HG03558 (cell line): ENCODE results near the gene EEF2KMT.
A peak's percentile ranks its signal among the peaks of the same experiment; 100 is the strongest.

Source experiments
- ATAC-seq: cut with Tn5 transposase; IDR thresholded peaks from one replicate; pipeline ENCODE4 v1.9.1; 2021; ENCODE audit warnings: moderate number of reproducible peaks; ENCODE audit not compliant: unreplicated experiment; ENCODE audit errors: extremely low read depth

EEF2KMT gene

DNA sequence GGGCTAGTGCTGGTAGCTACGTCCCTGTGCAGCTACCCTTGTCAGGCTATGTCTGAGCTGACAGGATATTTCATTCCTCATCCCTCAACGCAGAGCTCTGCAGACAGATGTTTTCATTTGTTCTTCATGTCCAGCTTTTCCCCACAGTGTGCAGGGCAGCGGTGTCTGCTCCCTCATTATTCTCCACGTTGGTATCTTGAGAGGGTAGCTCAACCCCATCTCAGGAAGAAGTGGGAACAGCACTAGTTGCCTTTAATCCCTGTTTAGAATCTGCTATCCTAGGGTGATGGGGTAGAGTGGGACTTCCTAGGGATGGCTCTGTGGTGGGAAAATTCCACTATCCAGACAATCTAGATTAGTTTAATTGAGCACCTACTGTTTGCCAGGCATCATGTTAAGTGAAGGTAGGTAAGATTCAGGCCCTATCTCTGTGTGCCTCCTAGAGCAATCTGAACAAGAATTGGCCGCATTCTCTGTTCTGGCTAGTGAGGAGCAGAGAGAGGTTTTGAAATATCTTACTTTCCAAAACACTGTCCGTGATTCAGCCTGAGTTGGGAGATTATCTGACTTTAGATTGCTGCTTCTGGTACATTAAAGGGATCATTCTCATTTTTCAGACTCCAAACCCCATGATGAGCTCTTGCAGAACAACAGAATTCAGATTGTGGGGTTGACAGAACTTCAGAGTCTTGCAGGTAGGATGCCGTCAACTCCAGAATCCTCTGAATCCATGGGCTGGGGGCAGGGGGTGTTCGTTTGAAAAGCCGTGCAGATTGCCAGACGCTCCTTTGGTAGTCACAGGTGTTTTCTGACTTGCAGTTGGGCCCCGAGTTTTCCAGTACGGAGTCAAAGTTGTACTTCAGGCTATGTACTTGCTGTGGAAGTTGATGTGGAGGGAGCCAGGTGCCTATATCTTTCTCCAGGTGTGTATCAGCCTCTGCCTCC is 25.0 kb downstream of the EEF2KMT start:
- ATAC-seq = no peak

DNA sequence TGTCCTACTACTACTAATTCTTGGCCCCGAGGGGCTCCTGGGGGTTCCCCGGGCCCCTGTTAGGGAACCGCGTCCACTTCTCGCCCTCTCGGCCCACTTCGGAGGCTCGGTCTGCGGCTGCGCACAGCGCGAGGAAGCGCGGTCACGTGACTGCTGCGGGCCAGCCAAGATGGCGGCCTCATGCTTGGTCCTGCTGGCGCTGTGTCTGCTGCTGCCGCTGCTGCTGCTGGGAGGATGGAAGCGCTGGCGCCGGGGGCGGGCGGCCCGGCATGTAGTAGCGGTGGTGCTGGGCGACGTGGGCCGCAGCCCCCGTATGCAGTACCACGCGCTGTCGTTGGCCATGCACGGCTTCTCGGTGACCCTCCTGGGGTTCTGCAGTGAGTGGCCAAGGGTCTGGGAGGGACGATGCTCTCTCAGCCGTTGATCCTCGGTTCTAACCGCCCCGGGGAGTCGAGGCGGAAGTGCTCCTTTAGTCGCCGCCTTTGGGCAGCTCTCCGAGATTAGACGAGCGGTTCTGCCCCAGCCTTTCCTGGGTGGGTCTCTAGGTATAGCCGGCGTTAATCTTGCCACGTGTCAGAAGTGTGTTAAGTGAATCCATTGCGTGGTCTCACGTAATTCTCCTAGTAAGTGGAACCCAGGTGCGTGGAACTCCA is 25.8 kb downstream of the EEF2KMT start, which contains the start of gene ALG1:
TSS of gene ALG1 (plus strand) at position 163 of the 653 bp plus-strand sequence. CDS start at position 170, 7 bp downstream.
- ATAC-seq = peak; percentile 74

DNA sequence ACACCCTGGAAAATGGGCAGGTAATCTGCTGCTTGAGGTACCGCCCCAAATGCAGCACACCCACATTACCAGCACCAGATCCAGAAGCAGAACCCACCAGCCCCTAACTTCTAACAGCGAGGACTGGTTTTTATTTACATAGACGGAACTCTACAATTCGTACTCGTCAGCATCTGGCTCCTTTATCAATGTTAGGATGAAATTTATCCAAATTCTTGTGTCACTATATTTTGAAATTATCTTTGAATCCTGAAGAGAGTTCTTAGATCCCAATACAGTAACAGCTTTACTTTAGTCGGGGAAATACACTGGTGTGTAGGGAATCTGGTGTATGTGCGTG is 26.3 kb downstream of the EEF2KMT start:
- ATAC-seq = no peak

DNA sequence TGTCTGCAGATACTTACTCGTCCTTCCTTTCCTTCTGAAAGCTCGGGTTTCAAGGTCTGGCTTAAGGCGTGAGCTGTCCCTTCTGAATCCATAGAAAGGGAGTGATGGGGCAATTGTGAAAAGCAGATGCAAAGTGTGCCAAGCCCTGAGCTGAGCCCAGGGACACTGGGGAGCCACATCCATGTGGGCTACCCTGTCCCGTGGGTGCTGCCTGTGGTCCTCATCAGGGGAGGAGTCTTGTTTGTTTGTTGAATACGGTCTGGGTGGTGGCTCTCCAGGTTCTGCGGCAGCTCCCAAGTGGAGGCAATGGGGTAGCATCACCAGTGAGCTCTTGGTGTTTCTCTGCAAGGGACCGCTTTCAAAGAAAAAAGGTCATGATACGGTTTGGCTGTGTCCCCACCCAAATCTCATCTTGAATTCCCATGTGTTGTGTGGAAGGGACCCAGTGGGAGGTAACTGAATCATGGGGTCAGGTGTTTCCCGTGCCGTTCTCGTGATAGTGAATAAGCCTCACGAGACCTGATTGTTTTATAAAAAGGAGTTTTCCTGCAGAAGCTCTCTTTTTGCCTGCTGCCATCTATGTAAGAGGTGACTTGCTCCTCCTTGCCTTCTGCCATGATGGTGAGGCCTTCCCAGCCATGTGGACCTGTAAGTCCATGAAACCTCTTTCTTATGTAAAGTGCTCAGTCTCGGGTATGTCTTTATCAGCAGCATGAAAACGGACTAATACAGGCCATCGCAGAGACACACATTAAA is 27.0 kb downstream of the EEF2KMT start:
- no peak for ATAC-seq

DNA sequence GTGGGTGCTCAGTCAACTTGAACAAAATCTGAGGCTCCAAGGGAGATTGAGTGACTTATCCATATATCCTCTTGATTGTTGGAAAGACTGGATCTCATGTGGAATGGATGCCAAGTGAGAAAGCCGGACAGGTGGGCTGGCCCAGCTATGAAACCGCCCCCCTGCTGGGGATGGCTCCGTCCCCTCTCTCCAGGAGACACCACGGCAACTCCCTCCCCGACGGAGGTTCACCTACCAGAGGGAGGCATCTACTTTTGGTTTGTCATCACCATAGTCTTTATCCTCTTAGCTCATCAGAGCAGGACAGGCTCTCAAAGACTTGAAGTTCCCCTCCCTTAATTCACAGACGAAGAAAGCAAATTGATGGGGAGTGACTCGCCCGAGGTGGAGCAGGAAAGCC is 27.7 kb downstream of the EEF2KMT start:
- ATAC-seq = no peak

DNA sequence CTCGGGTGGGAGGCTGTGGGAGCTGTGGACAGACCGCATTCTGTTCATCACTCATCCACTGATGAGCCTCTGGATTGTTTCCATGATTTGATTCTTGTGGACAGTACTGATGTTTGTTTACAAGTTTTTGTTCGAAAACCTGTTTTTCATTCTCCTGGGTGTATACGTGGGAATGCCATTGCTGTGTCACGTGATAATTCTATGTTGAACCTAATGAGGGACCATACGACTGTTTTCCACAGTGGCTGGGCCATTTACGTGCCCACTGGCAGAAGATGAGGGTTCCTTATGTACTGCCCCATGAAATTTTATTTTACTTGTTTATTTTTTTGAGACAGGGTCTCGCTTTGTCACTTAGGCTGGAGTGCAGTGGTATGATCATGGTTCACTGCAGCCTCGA is 28.5 kb downstream of the EEF2KMT start:
- ATAC-seq = no peak

DNA sequence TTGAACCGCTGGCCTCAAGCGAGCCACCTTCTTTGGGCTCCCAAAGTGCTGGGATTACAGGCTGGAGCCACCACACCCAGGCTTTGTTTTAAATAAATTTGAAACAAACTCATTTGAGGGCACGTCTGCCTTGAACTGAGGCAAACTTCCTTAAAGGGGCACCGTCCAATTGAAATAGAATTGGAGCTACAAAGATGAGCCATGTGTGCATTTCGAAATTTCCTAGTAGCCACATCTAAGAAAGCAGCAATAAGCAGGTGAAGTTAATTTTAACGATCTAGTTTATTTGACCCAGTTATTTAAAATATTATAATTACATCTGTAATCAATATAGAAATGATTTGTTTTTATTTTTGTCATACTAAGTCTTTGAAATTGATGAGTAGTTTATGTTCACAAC is 31.1 kb downstream of the EEF2KMT start:
- ATAC-seq = no peak

DNA sequence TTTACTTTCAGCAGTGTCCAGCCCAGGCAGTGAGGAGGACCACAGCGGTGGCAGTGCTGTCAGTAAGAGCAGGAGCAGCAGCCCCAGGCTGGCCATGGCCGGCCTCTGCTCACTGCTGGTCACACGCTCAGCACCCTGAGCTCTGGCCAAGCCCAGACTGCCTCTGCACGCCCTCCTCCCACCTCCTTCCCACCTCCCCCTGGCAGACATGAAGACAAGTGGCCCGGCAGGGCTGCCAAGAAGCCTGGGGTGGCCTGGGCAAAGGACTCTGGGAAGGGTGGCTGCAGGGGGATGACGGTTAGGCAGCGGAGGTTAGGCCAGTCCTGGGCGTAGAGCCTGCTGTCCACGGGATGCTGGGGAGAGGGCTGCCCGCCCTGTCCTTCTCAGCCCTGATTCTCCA is 31.8 kb downstream of the EEF2KMT start, which contains the start of gene C16orf89:
TSS of gene C16orf89 (minus strand) at position 144 of the 400 bp plus-strand sequence. CDS start at position 96, 48 bp downstream.
- ATAC-seq = no peak

DNA sequence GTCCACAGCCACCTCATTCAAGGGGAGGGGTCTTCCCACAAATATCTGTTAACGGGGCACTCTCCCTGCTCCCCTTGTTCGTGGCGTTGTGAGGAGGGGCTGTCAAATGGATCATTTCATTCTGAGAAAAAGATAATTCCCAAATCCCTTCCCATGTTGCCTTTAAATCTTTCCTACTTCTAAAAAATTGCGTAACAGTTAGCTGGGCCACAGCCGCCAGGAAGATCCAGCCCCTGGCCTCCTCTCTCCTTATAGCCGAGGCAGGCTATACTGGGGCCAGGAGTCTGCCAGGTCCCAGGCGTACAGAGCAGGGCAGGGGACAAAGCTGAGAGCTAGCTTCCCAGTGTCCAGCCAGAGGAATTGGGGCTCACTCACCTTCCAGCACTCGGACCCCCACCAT is 32.3 kb downstream of the EEF2KMT start:
- no peak for ATAC-seq

DNA sequence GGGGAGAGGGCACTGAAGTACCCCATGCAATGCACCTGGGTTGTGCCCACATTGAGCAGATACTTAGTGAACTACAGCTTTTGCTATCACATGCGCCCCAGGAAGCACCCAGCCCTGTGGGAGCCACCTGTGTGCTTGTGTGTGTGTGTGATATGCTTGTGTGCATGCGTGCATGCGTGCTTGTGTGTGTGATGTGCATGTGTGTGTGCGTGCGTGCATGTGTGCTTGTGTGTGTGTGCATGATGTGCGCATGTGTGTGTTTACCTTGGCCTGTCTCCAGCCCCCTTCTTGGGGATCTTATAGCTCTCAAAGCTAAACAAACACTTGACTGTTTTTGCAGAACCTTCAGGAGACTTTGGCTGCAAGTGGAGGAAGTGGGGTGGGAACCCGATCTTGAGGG is 32.7 kb downstream of the EEF2KMT start:
- ATAC-seq = no peak

DNA sequence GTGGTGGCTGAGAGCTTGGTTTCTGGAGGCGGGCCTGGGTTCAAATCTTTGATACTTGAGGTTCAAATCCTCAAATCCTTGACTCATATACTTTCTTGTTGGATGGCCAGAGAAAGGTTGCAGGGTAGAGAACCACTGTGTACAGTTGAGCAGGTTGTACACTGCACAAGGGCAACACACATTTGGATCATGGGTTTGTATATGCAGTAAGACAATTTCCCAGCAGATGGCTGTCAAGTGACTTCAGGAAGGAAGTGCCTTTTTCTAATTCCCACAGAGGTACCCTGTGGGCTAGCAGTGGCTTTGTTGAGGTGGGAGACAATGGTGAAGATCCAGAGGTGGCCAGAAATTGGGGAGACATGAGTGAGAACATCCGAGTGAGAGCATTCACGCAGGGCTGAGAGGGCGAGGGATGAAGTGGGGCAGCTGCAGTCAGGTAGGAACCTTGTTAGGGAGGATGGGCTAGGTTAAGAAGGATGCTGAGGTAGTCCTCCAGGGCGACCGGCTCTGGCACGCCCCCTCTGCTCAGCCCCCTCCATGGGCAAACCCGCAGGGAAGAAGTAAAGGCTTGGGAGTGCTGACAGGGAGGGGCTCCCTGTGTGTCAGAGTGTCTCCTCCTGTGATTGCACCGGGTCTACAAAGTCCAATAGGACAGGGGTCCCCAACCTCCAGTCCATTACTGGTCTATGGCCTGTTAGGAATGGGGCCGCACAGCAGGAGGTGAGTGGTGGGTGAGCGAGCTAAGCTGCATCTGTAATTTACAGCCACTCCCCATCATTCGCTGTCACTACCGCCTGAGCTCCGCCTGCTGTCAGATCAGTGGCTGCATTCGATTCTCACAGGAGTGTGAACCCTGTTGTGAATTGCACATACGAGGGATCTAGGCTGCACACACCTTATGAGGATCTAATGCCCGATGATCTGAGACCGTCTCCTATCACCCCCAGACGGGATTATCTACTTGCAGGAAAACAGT is 34.5 kb downstream of the EEF2KMT start:
- ATAC-seq = no peak

DNA sequence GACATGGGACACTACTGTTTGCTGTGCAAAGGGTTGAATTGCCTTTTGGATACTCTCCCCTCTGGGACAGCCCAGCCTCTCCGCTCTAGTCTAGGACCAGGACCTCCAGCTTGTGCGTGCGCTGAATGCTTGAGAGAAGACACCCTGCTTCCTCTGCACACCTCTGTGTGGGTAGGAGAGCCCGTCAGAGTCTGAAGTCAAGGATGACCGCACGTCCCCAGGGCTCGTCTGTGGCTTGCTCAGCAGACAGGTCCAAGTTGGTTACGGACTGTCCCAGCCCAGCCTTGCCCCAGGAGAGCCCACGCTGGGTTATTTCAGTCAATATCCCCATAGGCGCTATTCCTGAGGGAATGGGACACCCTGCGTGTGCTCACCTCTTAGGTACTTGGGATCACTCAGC is 35.5 kb downstream of the EEF2KMT start:
- ATAC-seq = no peak

DNA sequence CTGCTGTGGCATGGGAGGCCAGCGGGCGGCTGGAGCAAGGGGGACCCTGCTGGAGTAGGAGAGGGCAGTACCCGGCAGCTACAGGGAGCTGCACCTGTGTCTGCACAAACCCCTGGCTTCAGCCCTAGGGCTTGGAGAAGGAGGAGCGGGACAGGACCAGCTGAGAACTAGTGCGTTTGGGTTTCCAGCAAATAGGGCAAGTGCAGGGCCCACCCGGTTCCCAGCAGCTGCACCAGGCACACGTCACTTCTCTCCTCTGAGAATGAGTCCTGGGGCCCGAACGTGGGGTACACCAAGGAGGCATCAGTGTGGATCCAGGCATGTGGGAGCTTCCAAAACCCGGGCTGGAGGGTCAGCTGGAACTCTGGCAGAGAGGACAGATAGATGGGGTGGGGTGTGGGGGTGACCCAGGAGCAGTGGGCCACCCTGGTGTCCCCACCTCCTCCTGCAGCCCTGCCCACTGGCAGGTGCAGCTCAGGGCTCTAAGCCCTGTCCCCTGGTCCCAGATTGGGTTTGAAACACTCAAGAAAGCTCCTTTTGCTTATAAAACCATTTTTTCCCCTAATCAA is 37.4 kb downstream of the EEF2KMT start:
- no peak for ATAC-seq

DNA sequence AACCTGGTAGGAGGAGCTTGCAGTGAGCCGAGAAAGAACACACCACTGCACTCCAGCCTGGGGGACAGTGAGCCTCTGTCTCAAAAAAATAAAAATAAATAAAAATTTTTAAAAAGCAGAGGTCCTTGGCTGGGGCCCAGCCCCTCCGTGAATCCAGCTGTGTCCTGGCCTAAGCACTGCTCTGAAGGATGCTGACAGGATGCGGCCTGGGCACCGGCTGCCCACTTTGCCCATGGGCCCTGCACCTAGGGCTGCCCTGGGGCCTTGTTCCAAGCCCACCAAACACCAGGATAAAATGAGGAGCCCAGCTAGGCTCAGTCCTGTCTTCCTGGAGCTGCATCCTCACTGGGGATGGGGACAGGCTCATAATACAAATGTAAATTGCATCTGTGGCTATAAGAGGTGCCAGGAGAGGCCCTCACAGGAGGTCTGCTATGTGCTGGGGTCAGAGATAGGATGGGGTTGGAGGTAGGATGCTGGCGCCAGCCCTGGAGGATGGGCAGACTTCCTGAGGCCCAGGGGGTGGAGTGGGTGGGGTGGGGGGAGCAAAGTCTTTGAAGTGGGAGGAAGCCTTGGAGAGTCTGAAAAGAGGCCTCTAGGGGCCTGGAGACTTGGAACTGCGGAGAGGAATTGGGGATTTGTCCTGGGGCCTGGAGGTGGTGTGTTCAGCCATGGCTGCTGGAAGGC is 38.1 kb downstream of the EEF2KMT start:
- no peak for ATAC-seq

DNA sequence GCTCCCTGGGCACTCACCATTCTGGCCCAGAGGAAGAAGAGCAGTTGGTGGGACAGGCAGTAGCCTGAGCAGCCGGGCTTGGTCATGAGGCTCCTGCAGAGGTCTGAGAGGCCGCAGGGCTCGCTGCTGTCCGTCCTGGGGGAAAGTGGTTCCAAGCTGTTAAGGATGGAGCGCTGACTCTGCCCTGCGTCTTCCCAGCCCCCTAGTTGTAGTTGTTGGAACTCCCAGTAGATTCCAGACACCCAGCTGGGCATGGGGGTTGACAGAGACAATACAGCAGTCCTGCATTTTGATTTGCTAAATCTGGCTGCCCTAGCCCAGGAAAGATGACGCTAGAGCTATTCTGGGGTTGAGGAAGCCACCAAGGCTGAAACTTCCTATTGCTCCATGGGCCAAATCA is 39.1 kb downstream of the EEF2KMT start:
- ATAC-seq = no peak

DNA sequence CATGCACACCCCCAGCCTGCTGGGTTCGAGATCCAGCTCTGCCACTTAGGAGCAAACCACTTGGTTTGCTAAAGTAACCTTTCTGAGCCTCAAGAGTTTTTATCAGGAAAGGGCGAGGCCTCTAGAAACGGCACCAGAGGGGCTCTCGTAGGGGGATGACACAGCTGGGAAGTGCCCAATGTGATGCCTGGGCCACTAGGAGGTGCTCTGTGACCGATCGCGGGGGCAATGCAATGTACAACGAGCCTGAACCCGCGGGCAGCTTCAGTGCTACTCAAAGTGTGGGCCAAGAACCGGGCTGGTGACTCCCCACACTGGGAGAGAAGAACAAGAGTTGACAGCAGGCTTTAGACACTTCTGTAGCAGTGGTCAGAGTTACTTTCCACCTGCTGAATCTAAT is 41.2 kb downstream of the EEF2KMT start:
- ATAC-seq = no peak

DNA sequence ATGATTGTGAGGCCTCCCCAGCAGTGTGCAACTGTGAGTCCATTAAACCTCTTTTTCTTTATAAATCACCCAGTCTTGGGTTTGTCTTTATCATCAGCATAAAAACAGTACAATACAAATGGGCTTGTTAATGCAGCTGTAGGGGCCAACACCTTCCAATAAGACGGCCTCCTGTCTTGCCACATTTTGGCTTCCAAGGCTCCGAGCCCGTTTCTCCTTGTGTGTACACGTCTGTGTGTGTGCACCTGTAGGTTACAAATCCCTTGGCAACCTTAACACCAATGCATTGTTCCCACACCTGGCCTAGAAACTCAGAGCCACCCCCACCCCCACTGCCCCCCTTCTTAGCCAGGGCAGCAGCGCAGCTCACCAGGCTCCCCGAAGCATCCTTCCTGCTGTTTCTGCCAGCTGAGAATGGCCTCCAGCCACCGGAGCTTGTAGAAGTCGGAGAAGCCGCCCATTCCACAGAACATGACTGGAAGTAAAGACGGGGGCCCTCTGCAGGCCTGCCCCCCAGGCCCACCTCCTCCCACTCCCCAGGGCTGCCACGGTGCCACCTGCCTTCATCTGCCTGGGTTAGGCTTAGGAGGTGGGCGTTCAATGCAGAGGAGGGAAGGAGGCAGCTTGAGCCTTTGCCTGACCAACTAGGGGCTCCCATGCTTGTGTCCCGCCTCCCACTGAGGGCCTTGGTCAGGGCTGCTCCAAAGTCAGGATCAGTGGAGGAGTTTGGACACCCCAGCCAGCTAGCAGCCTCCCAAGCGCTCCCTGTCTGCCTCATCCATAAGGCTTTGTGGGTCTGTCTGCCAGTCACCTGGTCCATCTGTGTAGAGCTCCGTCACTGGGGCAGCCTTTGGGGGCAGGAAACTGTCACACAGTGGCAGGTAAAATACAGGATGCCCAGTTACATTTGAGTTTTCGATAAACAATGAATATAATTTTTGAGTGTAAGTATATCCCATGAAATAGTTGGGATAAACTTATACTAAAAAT is 42.4 kb downstream of the EEF2KMT start:
- no peak for ATAC-seq

DNA sequence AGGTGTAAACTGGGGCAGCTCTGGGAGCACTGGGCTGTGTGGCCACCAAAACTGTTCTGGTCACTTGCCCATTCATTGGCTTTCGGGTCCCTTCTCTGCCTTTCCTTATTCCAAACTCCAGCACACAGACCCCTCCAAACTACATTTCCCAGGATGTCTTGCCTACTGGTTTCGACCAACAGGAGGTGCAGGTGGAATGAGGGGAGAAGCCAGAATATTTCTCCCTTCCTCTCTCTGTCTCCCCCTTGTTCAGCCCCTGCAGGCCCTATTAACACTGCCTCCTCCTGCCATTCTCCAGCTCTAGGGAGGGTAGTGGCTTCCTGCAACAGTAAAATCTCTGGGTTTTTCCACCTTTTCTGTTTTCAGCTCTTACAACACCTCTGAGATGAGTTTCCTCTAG is 50.7 kb downstream of the EEF2KMT start:
- no peak for ATAC-seq
